ENCODE data around the gene FGF21.
A peak's percentile ranks its signal among the peaks of the same experiment; 100 is the strongest.
"Not testable (repeated sequence)": the region's sequence is repeated elsewhere in the genome, so short reads cannot be mapped to it uniquely, and the experiment has no call there.

FGF21 gene, protein sequence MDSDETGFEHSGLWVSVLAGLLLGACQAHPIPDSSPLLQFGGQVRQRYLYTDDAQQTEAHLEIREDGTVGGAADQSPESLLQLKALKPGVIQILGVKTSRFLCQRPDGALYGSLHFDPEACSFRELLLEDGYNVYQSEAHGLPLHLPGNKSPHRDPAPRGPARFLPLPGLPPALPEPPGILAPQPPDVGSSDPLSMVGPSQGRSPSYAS

DNA sequence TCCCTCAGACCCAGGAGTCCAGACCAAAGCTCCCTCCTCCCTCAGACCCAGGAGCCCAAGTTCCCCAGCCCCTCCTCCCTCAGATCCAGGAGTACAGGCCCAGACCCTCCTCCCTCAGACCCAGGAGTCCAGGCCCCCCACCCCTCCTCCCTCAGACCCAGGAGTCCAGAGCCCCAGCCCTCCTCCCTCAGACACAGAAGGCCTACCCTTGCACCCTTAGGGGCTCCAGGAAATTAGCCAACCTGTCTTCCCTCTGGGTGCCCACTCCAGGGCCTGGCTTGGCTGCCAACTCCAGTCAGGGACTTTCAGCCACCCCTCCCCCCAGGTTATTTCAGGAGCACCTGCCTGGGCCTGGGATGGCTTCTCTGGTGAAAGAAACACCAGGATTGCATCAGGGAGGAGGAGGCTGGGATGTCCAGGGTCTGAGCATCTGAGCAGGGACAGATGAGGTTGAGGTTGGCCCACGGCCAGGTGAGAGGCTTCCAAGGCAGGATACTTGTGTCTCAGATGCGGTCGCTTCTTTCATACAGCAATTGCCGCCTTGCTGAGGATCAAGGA lies at the start of gene FGF21:
FGF21 (plus strand) TSS at position 441 of the 558 bp plus-strand sequence. CDS start 713 bp downstream, outside the sequence.
- DNase-seq, result no peak

DNA sequence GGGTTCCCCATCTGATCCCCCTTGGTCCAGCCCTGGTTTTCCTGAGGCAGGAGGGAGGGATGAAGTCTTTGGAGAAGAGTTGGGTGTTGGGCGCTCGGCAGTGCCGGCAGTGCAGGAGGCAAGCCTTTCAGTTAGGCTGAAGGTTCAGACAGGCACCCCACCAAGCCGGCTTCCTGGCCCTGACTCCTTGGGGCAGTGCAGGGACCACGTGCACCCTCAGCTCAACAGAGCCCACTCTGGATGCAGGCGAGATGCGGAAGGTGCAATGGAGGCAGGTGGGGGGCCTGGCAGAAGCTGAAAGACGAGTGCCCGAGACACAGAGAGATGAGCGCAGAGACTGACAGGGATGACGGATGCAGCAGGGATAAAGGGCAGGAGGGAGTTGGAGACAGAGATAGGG lies 46.9 kb upstream of the FGF21 start:
- no peak for DNase-seq

DNA sequence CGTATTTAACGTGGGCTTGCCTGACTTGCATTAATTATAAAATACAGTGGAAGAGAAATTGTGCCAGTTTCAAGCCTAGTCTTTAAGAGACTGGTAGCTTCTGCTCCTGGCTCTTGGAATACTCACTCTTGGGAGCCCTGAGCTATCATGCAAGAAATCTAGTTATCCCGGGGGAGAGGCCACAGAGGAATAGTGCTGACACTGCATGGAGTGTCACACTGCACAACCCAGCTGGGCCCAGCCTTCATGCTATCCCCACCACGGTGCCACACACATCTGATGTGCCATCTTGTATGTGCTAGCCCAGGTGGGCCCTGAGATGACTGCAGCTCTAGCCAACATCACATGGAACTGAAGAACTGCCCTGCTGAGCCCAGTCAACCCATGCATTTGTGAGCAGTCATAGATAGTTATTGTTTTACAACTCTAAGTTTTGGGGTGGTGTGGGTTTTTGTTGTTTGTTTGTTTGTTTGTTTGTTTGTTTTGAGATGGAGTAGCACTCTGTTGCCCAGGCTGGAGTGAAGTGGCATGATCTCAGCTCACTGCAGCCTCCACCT lies 44.1 kb upstream of the FGF21 start:
- no peak for DNase-seq

DNA sequence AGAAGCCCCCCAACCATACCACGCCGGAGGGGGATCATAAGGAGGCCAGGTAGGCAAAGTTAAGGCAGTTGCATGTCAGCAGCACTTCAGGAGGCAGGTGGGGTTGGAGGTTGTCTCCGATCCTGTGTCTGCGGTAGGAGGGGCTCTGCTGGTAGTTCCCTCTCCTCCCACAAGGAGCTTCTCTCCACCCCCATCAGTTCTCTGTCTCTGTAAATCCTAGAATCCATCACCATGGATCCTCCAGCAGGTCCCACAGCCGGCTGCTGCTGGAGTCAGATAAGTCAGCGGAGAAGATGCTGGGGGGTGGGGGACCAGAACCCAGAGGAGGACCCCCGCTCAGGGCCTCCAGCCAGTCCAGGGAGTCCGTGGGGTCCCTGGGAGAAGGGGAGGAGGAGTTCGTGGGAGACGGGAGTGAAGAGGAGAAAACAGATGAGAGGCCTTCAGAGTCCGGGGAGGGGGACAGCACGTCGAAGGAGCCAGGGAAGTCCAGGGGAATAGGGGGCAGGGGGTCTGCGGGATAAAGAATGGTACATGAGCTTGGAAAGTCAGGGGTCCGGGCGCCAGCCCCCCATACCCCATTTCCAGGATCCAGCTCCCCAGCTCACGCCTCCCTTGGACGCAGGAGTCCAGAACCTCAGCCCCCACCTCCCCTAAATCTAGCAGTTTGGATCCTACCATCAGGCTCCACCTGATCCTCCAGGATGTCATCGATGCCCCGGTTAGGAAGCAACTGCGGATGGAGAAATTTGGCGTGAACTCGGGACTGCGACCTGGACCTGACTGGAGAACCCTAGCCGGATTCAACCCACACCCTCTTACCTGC lies 42.1 kb upstream of the FGF21 start:
- DNase-seq, result no peak

DNA sequence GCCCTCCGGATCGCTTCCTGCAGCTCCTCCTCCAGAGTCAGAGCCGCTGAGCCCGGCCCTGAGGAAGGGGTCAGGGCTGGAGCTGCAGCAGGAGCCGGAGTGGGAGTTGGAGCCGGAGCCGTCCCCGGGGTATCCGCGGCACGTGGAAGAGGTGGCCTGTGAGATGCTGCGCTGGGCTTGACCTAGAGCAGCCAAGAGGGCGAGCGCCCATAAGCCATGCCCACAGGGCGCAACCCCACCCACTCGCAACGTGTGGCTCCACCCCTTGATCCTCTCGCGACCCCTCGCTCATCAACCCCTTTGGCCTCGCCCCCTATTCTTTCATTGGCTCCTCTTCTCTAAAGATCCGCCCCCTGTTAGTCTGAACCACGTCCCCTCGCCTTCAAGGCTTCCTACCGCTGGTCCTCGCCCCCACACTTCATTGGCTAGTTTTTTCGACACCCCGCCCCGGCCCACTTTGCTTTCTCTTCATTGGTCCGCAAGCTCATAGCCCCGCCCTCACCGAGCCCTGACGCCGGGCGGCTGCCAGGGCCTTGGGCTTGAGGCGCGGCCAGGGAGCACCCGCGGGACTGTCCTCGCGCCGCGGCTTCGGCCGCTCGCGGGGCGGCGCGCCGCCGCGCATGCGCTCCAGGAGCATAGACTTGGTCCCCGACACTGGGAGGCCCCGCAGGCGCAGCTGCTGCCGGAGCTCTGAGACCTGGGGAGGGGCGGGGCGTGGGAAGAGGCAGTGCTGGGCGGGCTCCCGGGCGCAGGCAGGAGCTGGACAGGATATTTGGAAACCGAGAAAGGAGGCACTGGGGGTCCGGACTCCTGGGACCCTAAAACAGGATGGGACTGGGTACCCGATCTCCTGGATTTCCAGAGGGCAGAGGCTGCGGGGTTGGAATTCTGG lies 41.2 kb upstream of the FGF21 start:
- no peak for DNase-seq

DNA sequence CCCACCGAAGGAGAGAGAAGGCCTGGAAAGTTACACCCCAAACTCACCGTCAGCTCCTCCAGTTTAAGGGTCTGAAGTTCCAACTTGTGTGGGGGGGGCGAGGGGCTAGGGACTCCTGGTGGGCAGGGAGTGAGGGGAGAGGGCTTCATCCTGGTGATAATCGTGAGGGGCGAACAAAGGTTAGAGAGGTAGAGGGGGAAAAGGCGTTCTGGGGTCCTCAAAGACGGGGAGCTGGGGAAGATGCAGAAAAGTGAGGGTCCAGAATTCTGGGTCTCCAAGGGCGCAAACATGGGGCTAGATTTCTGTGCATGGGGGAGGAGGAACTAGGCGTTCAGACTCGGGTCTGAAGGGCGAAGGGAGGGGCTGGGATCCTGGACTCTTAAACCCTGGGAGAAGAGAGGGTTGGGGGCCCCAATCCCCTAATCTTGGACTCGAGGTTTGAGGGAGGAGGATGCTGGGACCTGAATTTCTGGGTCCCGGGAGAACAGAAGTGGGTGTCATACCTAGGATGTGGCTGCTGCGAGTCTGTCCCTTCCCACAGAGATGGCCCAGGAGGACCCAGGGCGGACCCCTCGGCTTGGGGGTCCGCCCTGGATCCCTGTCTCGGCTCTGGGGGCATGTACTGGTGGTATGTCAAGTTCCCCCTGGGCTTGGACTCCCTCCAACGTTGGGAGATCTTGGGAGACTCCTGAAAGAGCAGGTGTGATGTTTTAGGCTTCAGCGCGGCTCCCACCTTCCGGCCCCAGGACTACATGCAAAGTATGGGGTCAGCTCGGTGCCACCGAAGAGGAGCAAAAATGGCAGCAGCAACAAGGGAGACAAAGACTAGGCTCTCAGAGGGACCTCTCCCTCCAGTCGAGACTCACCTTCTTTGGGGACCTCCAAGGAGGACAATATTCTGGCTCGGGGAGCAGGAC lies 40.3 kb upstream of the FGF21 start:
- no peak for DNase-seq

DNA sequence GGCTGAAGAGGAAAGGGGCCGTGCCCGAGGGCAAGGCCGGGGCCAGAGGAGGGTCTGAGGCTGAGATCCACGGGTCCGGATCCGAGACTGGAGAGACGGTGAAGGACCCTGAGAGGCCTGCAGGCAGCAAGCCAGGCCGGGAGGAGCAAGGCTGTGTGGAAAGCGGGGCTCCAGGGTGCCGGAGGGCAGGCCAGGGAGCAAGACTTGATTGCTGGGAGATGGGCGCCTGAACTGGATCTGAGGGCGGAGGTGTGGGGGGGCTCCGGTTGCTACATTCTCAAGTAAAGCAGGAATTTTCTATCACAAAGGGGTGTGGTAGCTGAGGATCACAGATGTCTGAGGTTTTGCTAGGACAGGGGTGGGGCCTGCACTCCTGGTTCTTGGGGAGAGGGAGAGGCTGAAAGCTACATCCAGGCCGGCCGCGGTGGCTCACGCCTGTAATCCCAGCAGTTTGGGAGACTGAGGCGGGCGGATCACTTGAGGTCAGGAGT lies 39.6 kb upstream of the FGF21 start:
- DNase-seq, result no peak

DNA sequence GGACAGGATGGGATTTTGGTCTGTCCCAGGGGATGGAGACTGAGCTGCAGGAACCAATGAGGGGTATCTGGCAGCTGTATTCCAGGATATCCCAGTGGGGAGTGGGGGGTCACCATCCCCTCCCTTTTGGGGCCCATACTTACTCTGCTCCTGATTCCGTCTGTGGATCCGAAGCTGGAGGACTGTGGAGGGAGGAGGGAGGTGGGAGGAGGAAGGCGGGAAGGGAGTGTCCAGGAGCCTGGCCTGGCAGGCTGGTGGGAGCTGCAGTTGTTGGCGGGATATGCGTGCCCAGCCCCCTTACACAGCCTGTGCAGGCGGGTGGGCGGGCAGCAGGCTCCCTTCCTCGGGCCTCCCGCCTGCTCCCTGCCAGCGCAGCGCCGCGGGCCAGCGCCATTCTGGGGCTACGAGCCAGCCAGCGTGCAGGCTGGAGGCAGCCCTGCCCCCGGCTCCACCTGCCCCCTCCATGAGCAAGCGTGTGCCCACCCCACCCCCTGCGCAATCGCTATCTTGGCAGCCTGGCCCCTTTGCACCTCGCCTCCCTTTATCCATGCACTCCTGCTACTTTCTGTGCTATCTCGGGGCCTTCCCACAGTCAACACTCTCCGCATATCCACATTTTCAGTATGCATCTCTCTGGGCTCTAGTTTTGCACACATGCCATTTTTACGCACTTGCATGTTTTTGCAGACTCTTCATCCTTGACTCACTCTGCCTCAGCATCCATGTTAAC lies 38.6 kb upstream of the FGF21 start:
- DNase-seq, result peak; percentile 97

DNA sequence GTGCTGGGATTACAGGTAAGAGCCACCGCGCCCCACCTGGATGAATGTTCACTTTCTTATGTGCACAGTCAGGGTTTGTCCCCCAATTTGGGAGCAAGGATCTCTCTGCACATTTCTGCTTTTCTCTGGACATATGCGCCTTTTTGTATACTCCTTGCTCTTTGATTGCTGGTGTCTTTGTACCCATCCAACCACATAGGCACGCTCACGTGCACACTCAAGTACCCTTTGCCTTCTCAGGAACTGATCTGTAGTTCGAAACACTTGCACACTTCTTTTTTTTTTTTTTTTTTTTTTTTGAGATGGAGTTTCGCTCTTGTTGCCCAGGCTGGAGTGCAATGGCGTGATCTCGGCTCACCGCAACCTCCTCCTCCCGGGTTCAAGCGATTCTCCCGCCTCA lies 37.2 kb upstream of the FGF21 start:
- not testable (repeated sequence) for DNase-seq

DNA sequence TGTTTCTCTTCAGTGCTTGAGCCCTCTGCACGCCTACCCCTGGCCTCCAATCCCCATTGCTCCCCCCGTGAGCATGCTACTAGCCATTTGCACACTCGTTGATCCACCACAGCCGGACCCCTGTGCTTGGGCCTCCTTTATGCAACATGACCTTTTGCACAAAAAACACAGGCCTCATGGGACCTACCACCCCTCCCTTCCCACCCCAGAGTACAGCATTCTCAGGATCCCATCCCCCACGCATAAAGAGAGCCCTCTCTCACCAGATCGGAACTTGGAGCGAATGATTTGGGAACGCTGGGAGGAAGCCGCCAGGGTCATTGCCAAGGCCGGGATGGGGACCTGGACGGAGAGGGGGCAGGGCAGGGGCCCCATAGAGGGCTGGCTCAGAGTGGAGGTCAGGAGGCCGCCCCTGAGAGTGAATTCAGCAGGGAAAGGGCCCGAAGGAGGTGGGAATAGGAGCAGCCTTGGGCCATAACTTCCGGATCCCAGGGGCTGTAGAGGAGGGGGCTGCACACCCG lies 36.6 kb upstream of the FGF21 start:
- no peak for DNase-seq

DNA sequence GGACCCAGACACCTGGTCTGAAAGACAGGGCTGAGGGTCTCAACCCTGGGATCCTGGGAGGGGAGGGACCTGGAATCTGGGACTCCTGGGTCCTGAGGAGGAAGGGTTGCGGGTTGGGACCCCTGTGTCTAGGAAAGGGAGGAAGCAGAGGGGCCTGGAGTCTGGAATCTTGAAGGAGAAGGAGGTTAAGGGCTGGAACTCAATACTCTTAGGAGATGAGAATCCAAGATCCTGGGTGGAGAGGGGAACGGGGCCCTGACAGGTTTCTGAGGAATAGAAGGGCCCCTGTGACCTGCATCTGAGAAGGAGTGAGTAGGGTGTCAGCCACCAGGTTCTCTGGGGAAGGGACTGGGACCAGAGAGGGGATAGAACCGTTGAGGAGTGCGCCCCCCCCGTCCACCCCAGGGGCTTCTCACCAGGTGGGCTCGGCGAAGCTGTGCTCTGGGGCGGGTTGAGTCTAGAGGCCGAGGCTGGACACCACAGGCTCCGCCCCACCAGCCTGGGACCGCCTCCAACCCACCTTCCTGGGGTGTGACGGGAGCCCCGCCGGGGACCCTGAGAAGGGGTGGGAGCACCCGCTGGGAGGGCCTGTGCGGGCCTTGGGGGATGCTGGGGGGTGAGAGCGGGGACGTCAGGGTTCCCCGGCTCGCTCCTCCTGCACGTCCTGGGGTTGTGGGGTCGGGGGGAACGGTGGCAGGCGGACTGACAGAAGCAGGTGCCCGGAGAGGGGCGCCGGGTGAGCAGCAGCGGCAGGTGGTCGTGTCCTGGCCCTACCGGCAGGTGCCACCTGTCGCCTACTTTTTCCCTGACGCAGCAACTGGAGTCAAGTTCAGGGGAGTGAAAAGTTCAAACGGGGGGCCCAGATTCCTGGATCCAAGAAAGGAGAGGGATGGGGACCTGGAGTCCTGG lies 35.8 kb upstream of the FGF21 start, which contains the start of gene MAMSTR:
MAMSTR (minus strand) TSS at position 463 of the 909 bp plus-strand sequence. CDS start 694 bp downstream, outside the sequence.
- no peak for DNase-seq

DNA sequence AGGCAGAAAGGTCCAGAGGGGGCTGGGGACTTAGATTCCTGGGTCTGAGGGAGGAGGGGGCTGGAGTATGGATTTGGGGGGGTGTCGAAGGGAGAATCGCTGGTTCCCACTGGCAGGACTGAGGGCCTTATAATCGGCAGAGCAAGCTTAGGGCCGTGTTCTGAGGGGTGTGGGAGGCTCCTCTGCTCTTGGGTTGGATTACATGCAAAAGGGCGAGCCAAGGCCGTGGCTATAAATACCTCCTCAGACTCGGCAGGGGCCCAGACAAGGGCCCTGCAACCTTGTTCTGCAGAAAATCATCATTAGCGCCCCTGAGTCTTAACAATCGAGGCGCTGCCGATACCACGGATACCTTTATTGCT lies 35.1 kb upstream of the FGF21 start:
- no peak for DNase-seq

DNA sequence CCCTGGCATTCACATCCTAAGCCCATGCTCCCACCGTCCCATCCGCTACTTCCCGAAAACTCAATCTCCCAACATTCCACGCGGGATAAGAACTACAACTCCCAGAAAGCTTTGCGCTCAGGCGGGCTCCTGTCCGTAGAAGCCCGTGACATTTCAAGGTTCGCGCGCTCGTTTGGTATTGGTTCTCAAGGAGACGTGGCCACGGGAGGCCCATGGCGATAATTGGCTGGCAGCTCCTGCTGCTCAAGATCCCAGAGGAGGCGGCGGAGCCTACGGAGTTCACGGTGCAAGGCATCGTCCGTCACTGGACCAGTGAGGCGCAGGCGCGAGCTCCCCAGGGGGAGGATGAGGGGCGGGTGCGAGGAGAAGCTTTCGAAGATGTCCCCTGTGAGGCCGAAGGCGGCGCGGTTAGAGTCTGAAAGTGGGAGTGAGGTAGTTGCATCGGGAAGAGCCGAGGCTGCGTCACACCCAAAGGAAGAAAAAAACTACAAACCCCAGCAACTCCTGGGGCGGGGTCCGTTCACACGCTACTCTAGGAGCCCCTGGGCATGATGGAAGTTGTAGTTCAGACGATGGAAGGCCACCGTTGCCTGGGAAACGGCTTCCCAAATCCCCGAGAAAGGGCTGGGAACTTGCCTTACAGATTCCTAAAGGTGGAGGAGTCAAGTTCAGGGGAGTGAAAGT lies 34.6 kb upstream of the FGF21 start:
- DNase-seq, result peak; percentile 99

DNA sequence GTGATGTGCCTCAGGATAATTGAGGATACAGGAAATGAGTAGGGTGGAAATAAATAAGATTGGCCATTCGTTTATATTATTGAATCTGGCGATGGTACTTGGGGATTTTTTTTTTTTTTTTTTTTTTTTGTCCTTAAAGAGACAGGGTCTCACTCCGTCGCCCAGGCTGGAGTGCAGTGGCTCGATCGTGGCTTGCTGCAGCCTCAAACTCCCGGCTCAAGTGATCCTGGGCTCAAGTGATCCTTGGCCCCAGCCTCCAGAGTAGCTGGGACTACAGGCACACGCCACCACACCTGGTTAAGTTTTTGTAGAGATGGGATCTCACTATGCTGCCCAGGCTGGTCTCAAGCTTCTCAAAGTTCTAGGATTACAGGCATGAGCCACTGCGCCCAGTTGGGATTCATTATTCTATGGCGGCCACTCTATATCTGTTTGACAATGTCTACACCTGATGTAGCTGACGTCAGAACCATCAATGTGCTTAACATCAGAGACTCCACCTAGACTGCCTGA lies 33.1 kb upstream of the FGF21 start:
- DNase-seq, result no peak

DNA sequence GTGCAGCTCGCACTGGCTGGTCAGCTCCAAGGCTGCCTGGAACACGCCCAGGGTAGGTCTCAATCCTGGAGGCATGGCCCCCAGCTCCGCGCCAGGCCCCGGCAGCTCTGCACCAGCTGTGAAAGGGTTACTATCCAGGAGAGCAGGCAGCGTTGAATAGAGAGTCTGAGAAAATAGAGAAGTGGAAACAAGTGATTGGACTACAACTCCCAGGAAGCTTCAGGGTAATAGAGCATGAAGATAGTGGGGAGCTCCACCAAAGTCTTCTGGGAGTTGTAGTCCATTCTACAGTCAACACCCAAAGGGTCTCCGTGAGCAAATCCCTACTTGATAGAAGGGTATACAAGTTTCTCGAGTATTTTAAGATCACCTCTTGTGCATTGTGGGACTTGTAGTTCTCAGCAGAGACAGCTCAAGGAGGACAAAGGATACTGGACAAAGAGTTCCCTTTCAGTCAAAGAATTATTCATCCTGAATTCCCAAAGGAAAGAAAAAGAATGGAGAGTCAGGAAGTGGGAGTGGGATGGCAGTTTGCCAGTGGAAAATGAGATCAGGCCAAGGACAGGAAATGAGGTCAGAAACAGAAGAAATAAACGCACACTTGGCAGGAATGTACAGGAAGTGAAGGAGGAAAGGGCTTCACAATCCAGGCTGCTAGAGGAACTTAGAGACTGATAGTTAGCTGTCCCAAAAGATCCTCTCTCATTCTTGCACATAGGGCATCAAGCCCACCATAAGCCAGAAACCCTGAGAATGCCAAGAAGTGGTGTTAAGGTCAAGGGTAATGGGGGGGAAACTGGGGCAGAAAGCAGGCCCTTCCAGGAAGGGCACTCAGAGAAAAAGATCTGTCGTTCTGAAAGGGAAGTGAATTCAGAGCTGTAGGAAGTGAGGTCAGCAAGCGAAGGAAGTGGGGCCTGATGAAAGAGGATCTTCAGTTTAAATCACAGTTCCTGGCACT lies 30.2 kb upstream of the FGF21 start:
- DNase-seq, result peak; percentile 58

DNA sequence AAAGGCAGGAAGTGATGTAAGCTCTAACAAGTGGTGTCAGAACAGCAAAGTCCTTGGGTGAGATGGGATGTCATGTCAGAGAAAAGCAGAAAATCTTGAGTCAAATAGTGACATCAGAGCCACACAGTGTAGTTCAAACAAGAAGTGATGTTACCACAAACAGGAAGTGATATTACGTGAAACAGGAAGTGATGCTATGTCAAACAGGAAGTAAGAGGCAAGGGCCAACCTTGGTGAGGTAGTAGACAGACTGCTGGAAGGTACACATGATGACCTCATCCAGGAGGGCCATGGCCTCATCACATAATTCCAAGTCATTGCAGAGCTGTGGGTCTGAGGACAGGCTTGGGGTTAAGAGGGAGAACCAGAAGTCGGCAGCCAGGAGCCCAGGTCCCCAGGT lies 28.8 kb upstream of the FGF21 start:
- no peak for DNase-seq
